ENCODE data around the gene BTBD10. TPM values are rescaled to one million over a fixed set of nuclear protein-coding genes. Genes with fewer than 3 reads are reported as not detected.

BTBD10 gene
- total RNA-seq, 4 donors from 2014 or later, result 44.1 to 65.1 (median 50.4) TPM

GRCh38 chr11:13391217-13391616 is 71.8 kb downstream of the BTBD10 start:
- ATAC-seq, result no peak
- H3K9me3 ChIP-seq, result no peaks in the 10 kb centered on the region
- no peaks in the 10 kb centered on the region for H3K27me3 ChIP-seq
- no peak for TF ChIP-seq POLR2AphosphoS5 (IDR thresholded peaks at IDR 0.05)
- no peak for TF ChIP-seq CTCF (IDR thresholded peaks at IDR 0.05)
- no peak for TF ChIP-seq EP300 (IDR thresholded peaks at IDR 0.05)
- no peak for TF ChIP-seq POLR2A (IDR thresholded peaks at IDR 0.05)
- H3K4me1 ChIP-seq, result no peaks in the 10 kb centered on the region
- H3K4me3 ChIP-seq, result no peak overlapping the region
- WGBS, 2 donors (ENCODE audit: low coverage in 1 of 2), result 86 to 91% methylated on average over 1 of the region's 1 CpG
- no peak overlapping the region for H3K27ac ChIP-seq
- peaks cover 2 to 63% of the 10 kb centered on the region in 2 donors for H3K36me3 ChIP-seq

- no peaks in the 10 kb centered on the region for H3K9me3 ChIP-seq
- no peaks in the 10 kb centered on the region for H3K27me3 ChIP-seq
- WGBS, 2 donors (ENCODE audit: low coverage in 1 of 2), result 73% methylated on average over 4 to 5 of the region's 5 CpGs
- H3K4me1 ChIP-seq, result peaks cover 0 to 6% (median 0%) of the 10 kb centered on the region in 3 donors
- H3K36me3 ChIP-seq, result peaks cover 2 to 69% of the 10 kb centered on the region in 2 donors
- no peak for TF ChIP-seq POLR2AphosphoS5 (IDR thresholded peaks at IDR 0.05)
- TF ChIP-seq CTCF (IDR thresholded peaks at IDR 0.05), result no peak
- TF ChIP-seq POLR2A (IDR thresholded peaks at IDR 0.05), result no peak
- no peak for TF ChIP-seq EP300 (IDR thresholded peaks at IDR 0.05)
- H3K4me3 ChIP-seq, result no peak overlapping the region
- no peak overlapping the region for H3K27ac ChIP-seq
- no peak for ATAC-seq
These were observed 74.3 kb downstream of the BTBD10 start for GRCh38 chr11:13388741-13389140.

- TF ChIP-seq CTCF (IDR thresholded peaks at IDR 0.05) (no peak), EP300 (IDR thresholded peaks at IDR 0.05) (no peak), POLR2AphosphoS5 (IDR thresholded peaks at IDR 0.05) (no peak), POLR2A (IDR thresholded peaks at IDR 0.05) (no peak)
- no peaks in the 10 kb centered on the region for H3K27me3 ChIP-seq
- no peak overlapping the region for H3K4me3 ChIP-seq
- 86 to 100% methylated on average over 1 to 2 of the region's 2 CpGs for WGBS, 2 donors (ENCODE audit: low coverage in 1 of 2)
- H3K27ac ChIP-seq, result no peak overlapping the region
- H3K36me3 ChIP-seq, result peaks cover 2 to 82% of the 10 kb centered on the region in 2 donors
- peaks cover 0 to 6% (median 0%) of the 10 kb centered on the region in 3 donors for H3K4me1 ChIP-seq
- no peaks in the 10 kb centered on the region for H3K9me3 ChIP-seq
- no peak for ATAC-seq
These were observed 76.5 kb downstream of the BTBD10 start for GRCh38 chr11:13386567-13386966.

- Histone ChIP-seq H3K9me3 (no peaks in the 10 kb centered on the region), H3K27ac (no peak overlapping the region), H3K4me3 (no peak overlapping the region), H3K36me3 (peaks cover 2 to 84% of the 10 kb centered on the region in 2 donors), H3K27me3 (no peaks in the 10 kb centered on the region), H3K4me1 (peaks cover 0 to 6% (median 0%) of the 10 kb centered on the region in 3 donors)
- WGBS, 2 donors (ENCODE audit: low coverage in 1 of 2), result 22 to 23% methylated on average over 3 to 4 of the region's 4 CpGs
- TF ChIP-seq EP300 (IDR thresholded peaks at IDR 0.05) (no peak), POLR2A (IDR thresholded peaks at IDR 0.05) (no peak), CTCF (IDR thresholded peaks at IDR 0.05) (peak; percentile 52 to 68 (median 58)), POLR2AphosphoS5 (IDR thresholded peaks at IDR 0.05) (no peak)
- ATAC-seq, result no peak
These were observed 77.9 kb downstream of the BTBD10 start for GRCh38 chr11:13384908-13385640.

DNA sequence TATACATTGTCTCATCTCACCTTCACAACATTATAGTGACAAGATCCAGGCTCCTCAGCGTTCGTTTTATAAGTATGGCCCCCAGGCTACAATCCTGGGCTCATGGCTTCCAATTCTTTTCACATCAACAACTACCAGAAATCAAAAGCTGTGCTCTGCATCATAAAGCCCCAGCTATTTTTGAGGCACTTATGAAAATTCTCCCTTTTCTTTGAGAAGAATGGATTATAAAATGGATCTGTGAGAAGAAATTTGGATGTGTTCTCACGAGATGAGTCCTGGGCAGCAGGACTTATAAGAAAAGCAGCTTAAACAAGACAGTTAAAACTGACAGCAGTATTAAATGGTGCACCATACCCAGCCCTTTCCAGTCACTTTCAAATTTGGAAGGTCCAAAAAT is 80.3 kb downstream of the BTBD10 start:
- Histone ChIP-seq H3K27ac (no peak overlapping the region), H3K36me3 (peaks cover 2 to 84% of the 10 kb centered on the region in 2 donors), H3K4me1 (peaks cover 0 to 6% (median 0%) of the 10 kb centered on the region in 3 donors), H3K4me3 (no peak overlapping the region), H3K9me3 (no peaks in the 10 kb centered on the region), H3K27me3 (no peaks in the 10 kb centered on the region)
- TF ChIP-seq EP300 (IDR thresholded peaks at IDR 0.05) (no peak), CTCF (IDR thresholded peaks at IDR 0.05) (no peak), POLR2A (IDR thresholded peaks at IDR 0.05) (no peak), POLR2AphosphoS5 (IDR thresholded peaks at IDR 0.05) (no peak)
- no peak for ATAC-seq
- WGBS, 2 donors (ENCODE audit: low coverage in 1 of 2), result 62 to 87% methylated on average over 3 of the region's 3 CpGs

All from gastroesophageal sphincter (tissue), 4 donors.